NCI-H82 (cell line): ENCODE results near the gene NEK7.
"Not testable (repeated sequence)": the region's sequence is repeated elsewhere in the genome, so short reads cannot be mapped to it uniquely, and the experiment has no call there.

ENCODE experiments used
- DNase-seq: peaks from one replicate; lab custom pipeline; 2025; lab: John Stamatoyannopoulos, UW

Gene NEK7

GRCh38 chr1:198156745-198157240 lies at the start of gene NEK7:
Gene NEK7 (plus strand): TSS chr1:198156998. CDS start chr1:198232581, 75,583 bp downstream.
- peak; percentile 95 for DNase-seq

- DNase-seq = no peak
These were observed 49.7 kb upstream of the NEK7 start for GRCh38 chr1:198107091-198107501.

GRCh38 chr1:198108636-198109370 lies 48.0 kb upstream of the NEK7 start:
- DNase-seq = no peak

- DNase-seq = no peak
These were observed 47.5 kb upstream of the NEK7 start for GRCh38 chr1:198109371-198109715.

DNA sequence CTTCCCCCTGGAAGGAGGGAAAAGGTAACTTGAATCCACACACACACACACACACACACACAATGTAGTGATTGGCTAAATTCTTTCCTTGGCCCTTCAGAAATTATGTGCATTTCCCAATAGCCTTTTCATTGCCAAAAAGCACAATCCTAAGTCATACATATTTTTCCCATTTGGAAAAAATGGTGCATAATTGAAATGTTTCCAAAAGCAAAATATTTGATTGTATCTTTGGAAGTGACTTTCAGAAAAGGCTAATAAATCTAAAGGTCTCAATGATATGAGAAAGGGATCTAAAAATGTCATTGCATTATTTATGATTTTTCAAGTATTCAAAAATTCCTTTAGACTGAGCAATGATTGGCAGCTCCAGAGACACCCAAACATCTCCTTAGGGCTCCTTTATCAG lies 43.5 kb upstream of the NEK7 start:
- DNase-seq = no peak

DNA sequence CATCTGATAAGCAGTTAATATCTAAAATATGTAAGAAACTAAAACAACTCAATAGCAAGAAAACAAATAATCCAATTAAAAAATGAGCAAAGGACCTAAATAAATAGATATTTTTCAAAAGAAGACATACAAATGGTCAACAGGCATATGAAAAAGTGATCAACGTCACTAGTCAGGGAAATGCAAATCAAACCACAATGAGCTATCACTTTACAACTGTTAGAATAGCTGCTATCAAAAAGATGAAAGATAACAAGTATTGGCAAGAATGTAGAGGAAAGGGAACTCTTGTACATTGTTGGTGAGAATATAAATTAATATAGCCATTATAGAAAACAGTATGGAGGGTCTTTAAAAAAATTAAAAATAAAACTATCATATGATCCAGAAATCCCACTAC lies 40.7 kb upstream of the NEK7 start:
- no peak for DNase-seq

DNA sequence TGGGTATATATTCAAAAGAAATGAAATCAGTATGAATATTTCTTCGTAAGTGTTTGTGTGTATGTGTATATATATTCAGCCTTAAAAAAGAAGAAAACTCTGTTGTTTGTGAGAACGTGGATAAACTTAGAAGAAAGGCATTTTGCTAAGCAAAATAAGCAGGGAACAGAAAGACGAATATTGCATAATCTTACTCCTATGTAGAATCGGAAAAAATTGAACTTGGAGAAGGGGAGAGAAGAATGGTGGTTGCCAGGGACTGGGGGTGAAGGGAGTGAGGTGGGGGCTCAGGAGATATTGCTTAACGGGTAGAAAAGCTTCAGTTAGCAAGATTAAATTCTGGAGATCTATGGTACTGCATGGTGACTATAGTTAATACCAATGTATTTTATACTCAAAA lies 40.3 kb upstream of the NEK7 start:
- DNase-seq = no peak

GRCh38 chr1:198117267-198117666 lies 39.5 kb upstream of the NEK7 start:
- DNase-seq = no peak

DNA sequence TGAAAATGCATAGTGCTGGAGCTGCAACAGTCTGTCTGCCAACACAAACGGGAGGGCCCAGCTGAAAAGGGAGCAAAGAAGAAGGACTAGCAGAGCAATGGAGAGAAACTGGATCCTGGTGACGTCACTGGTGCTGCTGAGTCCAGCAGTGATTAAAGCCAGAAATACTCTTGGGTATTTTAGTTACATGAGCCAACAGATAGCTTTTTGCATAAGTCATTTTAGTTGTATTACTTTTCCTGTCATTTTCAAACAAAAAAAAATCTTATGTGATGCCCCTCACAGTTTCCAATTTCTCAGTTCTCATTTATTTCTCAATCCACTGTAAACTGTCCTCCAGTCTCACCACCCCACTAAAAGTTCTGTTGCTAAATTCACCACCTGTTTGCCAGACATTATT lies 38.7 kb upstream of the NEK7 start:
- no peak for DNase-seq

DNA sequence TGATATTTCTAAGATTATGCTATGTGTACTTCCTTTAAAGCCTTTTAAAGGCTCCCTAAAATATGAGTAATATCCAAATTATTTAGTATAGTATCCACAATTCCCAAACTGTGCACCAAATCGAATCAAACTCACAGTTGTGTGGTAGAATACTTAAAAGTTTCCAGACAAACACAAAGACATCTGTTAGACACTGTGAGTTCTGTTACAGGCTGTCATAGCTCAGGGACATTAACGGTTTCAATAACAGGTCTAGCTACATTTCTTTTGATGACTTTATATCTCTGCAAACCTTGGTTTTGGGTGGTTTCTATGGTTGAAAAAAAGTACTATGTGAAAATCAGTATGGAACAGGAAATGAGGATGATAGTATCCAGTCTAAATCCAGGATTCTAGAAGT lies 36.9 kb upstream of the NEK7 start:
- no peak for DNase-seq

- no peak for DNase-seq
These were observed 35.6 kb upstream of the NEK7 start for GRCh38 chr1:198121056-198121826.

DNA sequence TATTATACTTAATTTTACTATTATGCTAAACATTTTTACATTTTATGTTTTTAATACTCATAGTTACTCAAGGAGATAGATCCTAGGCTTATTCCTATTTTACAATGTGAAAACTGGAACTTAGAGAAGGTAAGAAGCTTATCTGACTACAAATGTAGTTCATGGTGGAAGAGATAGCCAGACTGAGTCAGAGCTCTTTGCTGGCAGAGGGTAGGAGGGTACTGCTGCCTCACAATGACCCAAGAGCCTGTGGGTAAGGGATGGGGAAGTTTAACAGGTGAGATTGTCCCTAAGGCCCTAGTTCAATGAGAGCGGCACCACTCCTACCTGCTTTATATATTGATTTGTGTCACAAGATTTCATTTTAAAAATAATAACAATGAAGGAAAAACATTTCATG lies 34.1 kb upstream of the NEK7 start:
- no peak for DNase-seq

- no peak for DNase-seq
These were observed 33.7 kb upstream of the NEK7 start for GRCh38 chr1:198123133-198123532.

GRCh38 chr1:198124673-198125072 lies 32.1 kb upstream of the NEK7 start:
- no peak for DNase-seq

- DNase-seq = no peak
These were observed 30.6 kb upstream of the NEK7 start for GRCh38 chr1:198125995-198126735.

GRCh38 chr1:198128533-198128932 lies 28.3 kb upstream of the NEK7 start:
- DNase-seq = no peak

DNA sequence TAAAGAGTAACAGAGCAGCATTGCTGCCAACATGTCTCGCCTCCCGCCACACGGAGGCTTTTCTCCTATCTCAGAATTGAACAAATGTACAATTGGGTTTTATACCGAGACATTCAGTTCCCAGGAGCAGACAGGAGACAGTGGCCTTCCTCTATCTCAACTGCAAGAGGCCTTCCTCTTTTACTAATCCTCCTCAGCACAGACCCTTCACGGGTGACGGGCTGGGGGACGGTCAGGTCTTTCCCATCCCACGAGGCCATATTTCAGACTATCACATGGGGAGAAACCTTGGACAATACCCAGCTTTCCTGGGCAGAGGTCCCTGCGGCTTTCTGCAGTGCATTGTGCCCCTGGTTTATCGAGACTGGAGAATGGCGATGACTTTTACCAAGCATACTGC lies 26.7 kb upstream of the NEK7 start:
- DNase-seq = not testable (repeated sequence)

- no peak for DNase-seq
These were observed 24.6 kb upstream of the NEK7 start for GRCh38 chr1:198132060-198132781.

DNA sequence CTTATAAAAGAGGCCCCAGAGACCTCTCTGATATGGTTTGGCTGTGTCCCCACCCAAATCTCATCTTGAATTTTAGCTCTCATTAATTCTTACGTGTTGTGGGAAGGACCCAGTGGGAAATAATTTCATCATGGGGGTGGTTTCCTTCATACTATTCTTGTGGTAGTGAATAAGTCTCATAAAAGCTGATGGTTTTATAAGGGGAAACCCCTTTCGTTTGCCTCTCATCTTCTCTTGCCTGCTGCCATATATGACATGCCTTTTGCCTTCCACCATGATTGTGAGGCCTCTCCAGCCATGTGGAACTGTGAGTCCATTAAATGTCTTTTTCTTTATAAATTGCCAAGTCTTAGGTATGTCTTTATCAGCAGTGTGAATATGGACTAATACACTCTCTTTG lies 22.5 kb upstream of the NEK7 start:
- no peak for DNase-seq

DNA sequence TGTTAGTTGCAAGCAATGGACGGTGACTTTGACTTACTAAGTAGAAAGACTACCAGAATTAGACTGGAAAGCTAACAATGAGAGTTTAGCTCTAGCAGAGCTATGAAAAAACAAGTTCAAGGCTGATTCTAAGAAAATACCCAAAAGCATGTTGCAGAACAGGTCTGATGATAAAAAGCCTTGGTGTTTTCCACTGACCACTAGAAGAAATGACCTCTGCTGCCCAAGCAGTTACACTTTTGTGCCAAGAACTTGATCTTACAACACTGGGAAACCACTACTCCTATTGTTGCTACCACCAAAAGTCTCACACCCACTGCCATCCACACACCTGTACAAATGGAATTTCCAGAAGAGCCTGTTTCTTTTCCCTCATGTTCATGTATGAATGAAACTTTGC lies 21.4 kb upstream of the NEK7 start:
- DNase-seq = no peak

GRCh38 chr1:198141668-198142351 lies 15.0 kb upstream of the NEK7 start:
- DNase-seq = no peak

- no peak for DNase-seq
These were observed 13.0 kb upstream of the NEK7 start for GRCh38 chr1:198143797-198144196.
